GM19455 (cell line): ENCODE data around the gene HSD11B1.

Source experiments
- ATAC-seq: cut with Tn5 transposase; IDR thresholded peaks from one replicate; pipeline ENCODE4 v1.9.1; 2021; ENCODE audit not compliant: unreplicated experiment

HSD11B1 gene

GRCh38 chr1:209704584-209704983, at the start of gene HSD11B1:
Gene HSD11B1 (plus strand): TSS chr1:209704846. CDS start chr1:209704943, 97 bp downstream.
- ATAC-seq = no peak

- no peak for ATAC-seq
Measured at GRCh38 chr1:209655411-209656231, 49.0 kb upstream of the HSD11B1 start.

- ATAC-seq = no peak
Measured at GRCh38 chr1:209657140-209657879, 47.3 kb upstream of the HSD11B1 start.

- no peak for ATAC-seq
Measured at GRCh38 chr1:209657918-209658317, 46.7 kb upstream of the HSD11B1 start.

- ATAC-seq = no peak
Measured at GRCh38 chr1:209659909-209660308, 44.7 kb upstream of the HSD11B1 start.

- ATAC-seq = no peak
Measured at GRCh38 chr1:209661071-209661470, 43.6 kb upstream of the HSD11B1 start.

- ATAC-seq = no peak
Measured at GRCh38 chr1:209662879-209663327, 41.7 kb upstream of the HSD11B1 start.

GRCh38 chr1:209667103-209667502, 37.5 kb upstream of the HSD11B1 start:
- no peak for ATAC-seq

DNA sequence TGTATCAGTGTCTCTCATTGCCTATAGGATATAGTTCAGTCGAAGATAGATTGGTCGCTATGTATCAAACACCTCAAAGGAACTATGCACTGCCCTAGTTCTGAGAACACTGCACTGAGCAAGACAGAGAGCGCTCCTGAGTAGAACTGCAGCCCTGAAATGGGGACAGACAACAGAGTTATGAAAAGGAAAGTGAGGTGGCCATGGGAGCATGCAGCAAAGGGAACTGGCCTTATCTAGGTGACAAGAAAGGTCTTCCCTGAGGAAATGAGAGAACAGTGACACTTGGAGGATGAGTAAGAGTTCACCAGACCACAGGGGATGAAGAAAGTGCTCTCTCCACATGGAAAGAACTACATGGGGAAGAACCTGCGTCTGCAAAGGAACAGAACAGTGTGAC, 36.9 kb upstream of the HSD11B1 start:
- ATAC-seq = no peak

- no peak for ATAC-seq
Measured at GRCh38 chr1:209670441-209671082, 34.1 kb upstream of the HSD11B1 start.

DNA sequence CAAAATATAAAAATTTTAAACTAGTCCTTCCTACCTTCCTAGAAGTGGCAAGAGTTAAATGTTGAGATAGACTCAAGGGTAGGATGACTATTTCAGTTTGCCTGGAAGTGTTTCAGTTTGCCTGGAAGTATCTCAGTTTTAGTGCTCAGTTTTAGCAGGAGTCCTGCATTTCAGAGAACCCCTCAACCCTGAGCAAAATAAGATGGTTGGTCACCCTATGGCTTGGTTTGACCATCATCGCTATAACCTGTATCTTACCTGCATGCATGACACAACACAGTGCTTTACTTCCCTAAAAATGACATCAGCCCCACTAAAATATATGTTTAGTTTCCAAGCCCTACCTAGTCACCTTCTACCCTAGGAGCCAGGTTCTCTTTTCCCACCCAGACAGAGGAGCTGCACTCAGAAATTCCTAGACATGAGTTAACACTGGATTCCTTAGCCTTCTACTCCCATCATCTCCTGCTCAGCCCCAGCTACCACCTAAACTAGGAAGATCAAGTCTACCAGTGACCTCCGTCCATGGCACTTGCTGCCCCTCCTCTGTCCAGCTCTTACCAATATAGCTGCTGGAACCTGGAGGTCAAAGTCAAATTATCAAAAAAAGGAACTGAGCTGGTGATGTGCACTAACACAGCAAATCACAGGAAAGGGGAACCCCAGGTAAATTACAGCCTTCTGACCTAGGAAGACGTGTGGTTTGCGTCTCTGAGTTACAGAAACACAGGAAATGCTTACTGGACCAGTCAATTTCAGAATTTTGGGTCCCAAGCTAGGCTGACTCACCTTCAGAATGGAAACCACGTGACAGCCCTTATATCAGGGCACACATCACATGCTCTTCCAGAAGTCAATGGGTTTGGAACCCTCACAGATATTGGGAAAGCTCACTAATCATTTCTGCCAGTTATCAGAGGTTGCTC, 31.7 kb upstream of the HSD11B1 start:
- ATAC-seq = peak; percentile 90

- ATAC-seq = no peak
Measured at GRCh38 chr1:209673631-209674417, 30.8 kb upstream of the HSD11B1 start.

DNA sequence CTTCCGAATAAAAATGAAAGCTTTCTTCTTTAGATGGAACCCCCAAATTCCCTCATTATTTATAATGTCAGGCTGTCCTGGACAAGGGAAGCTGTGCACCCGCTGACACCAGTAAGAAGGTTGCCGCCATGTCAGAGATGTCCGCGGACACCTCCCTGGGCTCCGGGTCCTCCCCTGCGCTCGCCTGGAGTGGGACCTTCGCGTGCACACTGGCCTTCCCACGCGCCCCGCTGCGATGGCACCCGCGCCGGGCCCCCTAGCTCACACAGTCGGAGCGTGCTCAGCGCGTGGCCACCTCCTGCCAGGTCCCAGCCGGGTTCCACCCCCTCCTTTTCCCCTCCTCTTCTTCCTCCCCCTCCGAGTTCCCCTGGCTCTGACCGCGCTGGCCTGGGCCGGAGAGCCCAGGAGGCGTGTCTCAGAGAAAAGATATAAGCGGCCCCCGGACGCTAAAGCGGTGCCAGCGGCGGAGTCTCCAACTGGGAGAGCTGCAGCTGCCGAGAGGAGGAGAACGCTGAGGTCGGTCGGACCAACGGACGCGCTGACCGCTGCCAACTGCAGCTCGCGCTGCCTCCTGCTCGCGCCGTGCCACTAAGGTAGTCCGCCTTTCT, 29.6 kb upstream of the HSD11B1 start, which contains the start of gene G0S2:
TSS of gene G0S2 (plus strand) at position 456 of the 608 bp plus-strand sequence. CDS start 273 bp downstream, outside the sequence.
- no peak for ATAC-seq

DNA sequence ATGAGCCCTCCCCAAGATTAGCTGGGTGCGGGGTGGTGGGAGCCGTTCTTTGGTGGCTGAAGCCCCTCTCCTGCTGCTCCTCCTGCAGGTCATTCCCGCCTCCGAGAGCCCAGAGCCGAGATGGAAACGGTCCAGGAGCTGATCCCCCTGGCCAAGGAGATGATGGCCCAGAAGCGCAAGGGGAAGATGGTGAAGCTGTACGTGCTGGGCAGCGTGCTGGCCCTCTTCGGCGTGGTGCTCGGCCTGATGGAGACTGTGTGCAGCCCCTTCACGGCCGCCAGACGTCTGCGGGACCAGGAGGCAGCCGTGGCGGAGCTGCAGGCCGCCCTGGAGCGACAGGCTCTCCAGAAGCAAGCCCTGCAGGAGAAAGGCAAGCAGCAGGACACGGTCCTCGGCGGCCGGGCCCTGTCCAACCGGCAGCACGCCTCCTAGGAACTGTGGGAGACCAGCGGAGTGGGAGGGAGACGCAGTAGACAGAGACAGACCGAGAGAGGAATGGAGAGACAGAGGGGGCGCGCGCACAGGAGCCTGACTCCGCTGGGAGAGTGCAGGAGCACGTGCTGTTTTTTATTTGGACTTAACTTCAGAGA, 29.0 kb upstream of the HSD11B1 start:
- ATAC-seq = no peak

DNA sequence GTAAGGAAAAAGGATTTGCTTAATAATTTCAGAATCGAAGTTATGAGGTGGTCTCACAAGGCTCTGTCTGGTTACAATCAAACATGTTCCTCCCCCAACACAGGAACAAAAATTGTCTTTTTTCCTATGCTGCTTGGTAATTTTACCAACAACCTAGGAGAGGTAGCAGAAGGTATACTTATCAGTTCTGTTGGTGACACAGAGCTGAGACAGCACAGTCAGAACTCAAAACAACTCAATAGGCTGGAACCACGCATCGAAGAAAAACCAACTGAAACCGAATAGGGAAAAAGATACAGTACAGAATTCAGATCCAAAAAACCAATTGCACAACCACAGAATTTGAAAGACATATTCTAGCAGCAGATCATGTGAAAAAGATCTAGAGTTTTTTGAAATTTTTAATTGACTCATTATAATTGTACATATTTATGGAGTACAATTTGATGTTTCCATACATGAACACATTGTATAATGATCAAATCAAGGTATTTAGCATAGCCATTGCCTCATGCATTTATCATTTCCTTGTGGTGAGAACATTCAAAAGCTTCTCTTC, 25.6 kb upstream of the HSD11B1 start:
- ATAC-seq = no peak

DNA sequence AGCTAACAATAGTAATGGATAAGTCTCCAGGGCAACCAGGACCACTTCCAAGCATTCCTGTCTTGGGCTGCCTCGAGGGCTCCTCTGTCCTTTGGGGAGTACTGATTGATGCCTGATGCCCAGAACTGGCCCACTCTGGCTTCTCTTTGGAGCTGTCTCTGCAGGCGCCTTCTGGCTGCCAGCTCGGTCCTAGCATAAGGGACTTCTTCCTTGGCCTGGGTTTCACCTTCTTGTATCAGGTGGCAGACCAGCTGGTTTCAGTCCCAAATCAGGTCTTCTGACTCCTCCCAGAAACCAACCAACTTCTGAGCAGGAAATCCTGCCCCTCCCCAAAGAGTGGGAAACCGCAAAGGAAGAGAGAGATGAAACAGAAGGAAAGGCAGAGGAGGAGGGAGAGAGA, 18.8 kb upstream of the HSD11B1 start:
- no peak for ATAC-seq

GRCh38 chr1:209686322-209686721, 18.3 kb upstream of the HSD11B1 start:
- no peak for ATAC-seq

DNA sequence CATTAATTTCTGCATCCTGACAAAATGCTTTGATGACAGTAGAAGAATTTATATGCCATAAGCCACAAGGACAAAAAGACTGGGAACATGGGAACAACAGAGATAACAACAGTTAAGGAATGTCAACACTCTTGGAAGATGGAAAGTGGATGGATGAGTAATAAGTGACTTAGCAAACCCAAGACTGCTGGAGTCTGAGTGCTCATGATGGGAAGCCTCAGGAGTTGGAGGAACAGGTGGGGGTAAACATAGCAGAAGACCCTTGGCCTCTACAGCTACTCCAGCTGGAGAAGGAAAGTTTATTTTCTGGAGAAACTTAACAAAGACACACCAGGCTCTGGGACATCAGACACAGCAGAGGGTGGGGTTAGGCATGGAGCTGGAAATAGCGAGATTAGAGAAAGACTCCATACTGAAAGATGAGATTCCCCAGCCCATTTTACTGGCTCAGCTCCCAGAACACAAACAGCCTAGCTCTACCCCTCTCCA, 15.9 kb upstream of the HSD11B1 start:
- ATAC-seq = no peak
